Glutamatergic neuron (in vitro differentiated cells): ENCODE results near the gene OXNAD1. TPM values are rescaled to one million over a fixed set of nuclear protein-coding genes. Genes with fewer than 3 reads are reported as not detected.
"Not testable (repeated sequence)": the region's sequence is repeated elsewhere in the genome, so short reads cannot be mapped to it uniquely, and the experiment has no call there.

ENCODE experiments used
- DNase-seq: peaks from one replicate; pipeline ENCODE4 v3.0.0; 2022
- H3K27ac Mint-ChIP-seq: one replicate; pipeline ENCODE4 v1.8.0; 2020; ENCODE audit warnings: mild to moderate bottlenecking, mixed read lengths, inconsistent platforms; ENCODE audit not compliant: unreplicated experiment
- H3K27me3 Mint-ChIP-seq: one replicate; pipeline ENCODE4 v1.8.0; 2020; ENCODE audit warnings: mild to moderate bottlenecking, moderate library complexity, mixed read lengths, inconsistent platforms; ENCODE audit not compliant: unreplicated experiment
- H3K36me3 Mint-ChIP-seq: one replicate; pipeline ENCODE4 v1.8.0; 2020; ENCODE audit warnings: mild to moderate bottlenecking, mixed read lengths, inconsistent platforms; ENCODE audit not compliant: unreplicated experiment
- H3K4me1 Mint-ChIP-seq: one replicate; pipeline ENCODE4 v1.8.0; 2020; ENCODE audit warnings: mild to moderate bottlenecking, low read depth, mixed read lengths, inconsistent platforms; ENCODE audit not compliant: unreplicated experiment
- H3K4me3 Mint-ChIP-seq: one replicate; pipeline ENCODE4 v1.8.0; 2020; ENCODE audit warnings: mild to moderate bottlenecking, mixed read lengths, inconsistent platforms; ENCODE audit not compliant: unreplicated experiment
- H3K9me3 Mint-ChIP-seq: one replicate; pipeline ENCODE4 v1.8.0; 2020; ENCODE audit warnings: mild to moderate bottlenecking, moderate library complexity, mixed read lengths, inconsistent platforms; ENCODE audit not compliant: unreplicated experiment
- CTCF ChIP-seq: fragments of 200-600 bp; sonication (generic); IDR thresholded peaks from one replicate; pipeline ENCODE4 v1.5.0; 2021; ENCODE audit not compliant: partially characterized antibody, unreplicated experiment
- total RNA-seq: library from RNA; stranded (reverse); fragmentation: NEBNext Ultra II Directional; extraction: Animal tissue kit (Norgen Biotek cat#: 25700); gene quantifications from one replicate; pipeline ENCODE4 v1.2.1, GENCODE V29; 2021; ENCODE audit not compliant: unreplicated experiment

OXNAD1 gene
- total RNA-seq, 1 donor from 2014 or later: 14.6 TPM

- no peak for TF ChIP-seq CTCF
- no peak overlapping the region for H3K27ac Mint-ChIP-seq
These were observed 40.1 kb downstream of the OXNAD1 start for GRCh38 chr3:16305111-16305541.

GRCh38 chr3:16307832-16308531 is 43.0 kb downstream of the OXNAD1 start:
- DNase-seq: no peak
- Mint-ChIP-seq H3K36me3 (peaks cover 4% of the 10 kb centered on the region), H3K27me3 (peaks cover 2% of the 10 kb centered on the region), H3K9me3 (no peaks in the 10 kb centered on the region), H3K27ac (no peak overlapping the region), H3K4me3 (no peak overlapping the region), H3K4me1 (peaks cover 1% of the 10 kb centered on the region)
- no peak for TF ChIP-seq CTCF

More at GRCh38 chr3:16305111-16305541, 40.1 kb downstream of the OXNAD1 start:
- no peaks in the 10 kb centered on the region for H3K36me3 Mint-ChIP-seq
- H3K27me3 Mint-ChIP-seq: no peaks in the 10 kb centered on the region
- peaks cover 11% of the 10 kb centered on the region for H3K4me1 Mint-ChIP-seq
- no peak overlapping the region for H3K4me3 Mint-ChIP-seq
- DNase-seq: no peak
- no peaks in the 10 kb centered on the region for H3K9me3 Mint-ChIP-seq

- Mint-ChIP-seq H3K9me3 (no peaks in the 10 kb centered on the region), H3K27ac (no peak overlapping the region), H3K4me1 (no peaks in the 10 kb centered on the region), H3K27me3 (peaks cover 2% of the 10 kb centered on the region), H3K4me3 (no peak overlapping the region), H3K36me3 (peaks cover 4% of the 10 kb centered on the region)
- DNase-seq: no peak
- no peak for TF ChIP-seq CTCF
These were observed 43.7 kb downstream of the OXNAD1 start for GRCh38 chr3:16308727-16309126.

- Mint-ChIP-seq H3K27ac (no peak overlapping the region), H3K4me1 (no peaks in the 10 kb centered on the region)
- no peak for TF ChIP-seq CTCF
These were observed 44.5 kb downstream of the OXNAD1 start for GRCh38 chr3:16309558-16309957.

GRCh38 chr3:16310486-16310885 is 45.5 kb downstream of the OXNAD1 start:
- not testable (repeated sequence) for H3K9me3 Mint-ChIP-seq, H3K36me3 Mint-ChIP-seq, H3K4me1 Mint-ChIP-seq, H3K27ac Mint-ChIP-seq, H3K4me3 Mint-ChIP-seq, DNase-seq, H3K27me3 Mint-ChIP-seq

More at GRCh38 chr3:16309558-16309957, 44.5 kb downstream of the OXNAD1 start:
- Mint-ChIP-seq H3K9me3 (no peaks in the 10 kb centered on the region), H3K36me3 (peaks cover 4% of the 10 kb centered on the region), H3K27me3 (peaks cover 2% of the 10 kb centered on the region), H3K4me3 (no peak overlapping the region)
- DNase-seq: no peak
